Prostate gland (tissue), 2 donors: ENCODE results near the gene ONECUT3.

Source experiments
- CTCF ChIP-seq, 4 experiments: fragments of 200-600 bp in 2 of 4; fragments of 450-650 bp in 2 of 4; sonication (generic) in 2 of 4; IDR thresholded peaks; 1 replicate in 3 of 4; 2 replicates in 1 of 4; pipeline ENCODE4 v1.5.1; 2016 to 2019; ENCODE audit warnings: antibody characterized with exemption in 4 of 4, mild to moderate bottlenecking in 2 of 4, moderate library complexity in 2 of 4
- POLR2A ChIP-seq: fragments of 450-650 bp; IDR thresholded peaks from one replicate; pipeline ENCODE4 v1.6.1; 2016; ENCODE audit warnings: antibody characterized with exemption, mild to moderate bottlenecking
- POLR2AphosphoS5 ChIP-seq: sonication (generic); formaldehyde crosslinking; IDR thresholded peaks from one replicate; pipeline ENCODE4 v1.6.1; 2017; ENCODE audit warnings: antibody characterized with exemption

DNA sequence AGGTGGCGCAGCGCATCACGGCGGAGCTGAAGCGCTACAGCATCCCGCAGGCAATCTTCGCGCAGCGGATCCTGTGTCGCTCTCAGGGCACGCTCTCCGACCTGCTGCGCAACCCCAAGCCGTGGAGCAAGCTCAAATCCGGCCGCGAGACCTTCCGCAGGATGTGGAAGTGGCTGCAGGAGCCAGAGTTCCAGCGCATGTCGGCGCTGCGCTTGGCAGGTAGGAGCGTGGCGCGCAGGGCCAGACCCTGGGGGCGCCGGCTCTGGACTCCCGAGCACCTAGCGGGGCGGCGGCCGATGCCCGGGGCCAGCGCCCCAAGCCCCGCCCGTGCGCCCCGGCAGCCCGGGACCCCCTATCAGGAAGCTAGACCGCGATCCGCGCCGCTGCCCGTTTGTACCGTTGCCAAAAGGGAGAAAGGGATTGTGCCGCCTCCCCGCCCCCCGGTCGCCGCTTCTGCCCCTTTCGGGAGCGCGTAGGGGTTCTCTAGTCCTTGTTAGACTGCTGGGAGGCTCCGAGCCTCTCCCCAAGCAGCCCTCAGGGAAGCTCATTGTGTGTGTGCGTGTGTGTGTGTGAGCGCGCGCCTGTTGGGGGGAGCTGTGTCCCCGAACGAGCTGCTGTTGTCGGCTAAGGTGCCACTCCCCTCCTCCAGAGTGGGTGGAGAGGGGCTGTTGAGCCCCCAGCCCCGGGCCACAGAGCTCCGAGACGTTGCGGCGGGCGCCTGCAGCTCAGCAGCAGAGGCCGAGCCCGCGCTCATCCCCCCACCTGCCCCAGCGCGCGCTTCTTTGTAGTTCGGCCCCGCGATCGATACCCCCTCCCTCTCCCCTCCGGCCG, 1.5 kb downstream of the ONECUT3 start:
- TF ChIP-seq CTCF (IDR thresholded peaks at IDR 0.05) (no peak), POLR2A (no peak), POLR2AphosphoS5 (no peak)
